ES-I3 (cell line): Measurements from ENCODE around the gene KNTC1.
A peak's percentile ranks its signal among the peaks of the same experiment; 100 is the strongest.
"Not testable (repeated sequence)": the region's sequence is repeated elsewhere in the genome, so short reads cannot be mapped to it uniquely, and the experiment has no call there.

ENCODE experiments used
- H3K36me3 ChIP-seq: 2 replicates; pipeline ENCODE4 v1.6.1; 2013; ENCODE audit warnings: mild to moderate bottlenecking, low read length, control low read depth, moderate library complexity; ENCODE audit not compliant: insufficient read depth
- H3K4me1 ChIP-seq: 2 replicates; pipeline ENCODE4 v1.6.1; 2013; ENCODE audit warnings: mild to moderate bottlenecking, control low read depth, low read length; ENCODE audit not compliant: insufficient read depth
- H3K9ac ChIP-seq: 2 replicates; pipeline ENCODE4 v1.6.1; 2013; ENCODE audit warnings: low read depth, mild to moderate bottlenecking, low read length, moderate library complexity
- H3K9me3 ChIP-seq: 2 replicates; pipeline ENCODE4 v1.6.1; 2013; ENCODE audit warnings: mild to moderate bottlenecking, low read length, moderate library complexity; ENCODE audit not compliant: control insufficient read depth, insufficient read depth

Gene KNTC1

DNA sequence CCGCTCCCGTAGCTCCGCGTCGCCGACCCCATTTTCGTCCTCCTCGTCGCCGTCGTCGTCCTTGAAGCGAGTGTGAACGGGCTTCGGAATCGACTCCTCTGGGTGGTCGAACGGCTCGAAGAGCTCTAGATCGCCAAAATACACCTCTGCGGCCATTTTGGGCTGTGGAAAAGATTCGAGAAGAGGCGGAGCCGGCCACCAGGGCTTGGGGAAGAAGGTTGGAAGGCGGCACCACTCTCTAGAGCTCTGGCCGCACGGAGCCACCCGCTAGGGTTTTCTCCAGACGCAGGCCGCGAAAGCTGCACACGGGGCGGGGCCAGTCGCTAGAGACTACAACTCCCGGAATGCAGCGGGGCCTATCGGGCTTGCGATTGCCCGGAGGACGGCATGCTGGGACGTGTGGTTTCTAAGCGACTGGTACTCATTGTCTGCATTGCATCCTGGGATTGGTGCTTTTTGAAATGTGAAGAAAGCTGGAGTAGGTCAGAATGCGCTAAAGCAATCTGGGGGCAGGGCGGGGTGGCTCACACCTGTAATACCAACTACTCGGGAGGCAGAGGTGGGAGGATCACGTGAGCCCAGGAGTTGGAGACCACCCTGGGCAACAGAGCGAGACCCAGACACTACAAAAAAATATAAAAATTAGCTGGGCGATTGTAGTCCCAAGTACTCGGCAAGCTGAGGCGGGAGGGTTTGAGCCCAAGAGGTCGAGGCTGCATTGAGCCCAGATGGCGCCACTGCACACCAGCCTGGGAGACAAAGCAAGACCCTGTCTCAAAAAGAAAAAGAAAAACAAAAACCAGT, 26.2 kb upstream of the KNTC1 start, which contains the start of gene ZCCHC8:
Gene ZCCHC8, minus strand, starts transcription at position 248 of the 804 bp plus-strand sequence. Its CDS starts 92 bp downstream, at position 156.
- Histone ChIP-seq H3K36me3 (peaks cover 21% of the 10 kb centered on the region), H3K4me1 (0 out of 2 replicates have a peak, but pooled peaks cover 6% of the 10 kb centered on the region), H3K9me3 (no peaks in the 10 kb centered on the region), H3K9ac (peak within 1 kb of the TSS; percentile 94)

DNA sequence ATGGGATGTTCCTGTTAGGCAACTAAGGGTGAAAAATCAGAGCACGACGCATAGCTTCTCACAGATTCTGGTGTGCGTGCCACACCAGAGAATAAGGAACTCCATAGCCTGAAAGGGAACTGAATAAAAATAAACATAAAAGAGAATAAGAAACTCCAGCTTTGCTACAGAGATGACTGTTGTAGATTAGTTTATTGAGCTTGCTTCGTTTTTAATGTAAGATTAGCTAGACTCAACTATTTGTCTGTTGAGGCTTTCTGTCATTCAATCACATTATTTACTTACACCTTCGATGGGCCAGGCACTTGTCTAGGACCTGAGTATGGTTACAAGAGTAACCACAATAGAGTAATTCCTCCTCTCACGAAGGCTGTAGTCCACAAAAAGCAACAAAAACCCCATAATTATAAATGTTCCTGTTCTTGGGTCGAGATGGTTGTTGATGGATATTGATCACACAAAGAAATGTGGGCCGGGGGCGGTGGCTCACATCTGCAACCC, 25.5 kb upstream of the KNTC1 start:
- H3K9ac ChIP-seq: peak overlapping the region; percentile 94; the same call in 1 of the 2 replicates
- 0 out of 2 replicates have a peak, but pooled peaks cover 6% of the 10 kb centered on the region for H3K4me1 ChIP-seq
- H3K9me3 ChIP-seq: no peaks in the 10 kb centered on the region
- peaks cover 25% of the 10 kb centered on the region for H3K36me3 ChIP-seq

DNA sequence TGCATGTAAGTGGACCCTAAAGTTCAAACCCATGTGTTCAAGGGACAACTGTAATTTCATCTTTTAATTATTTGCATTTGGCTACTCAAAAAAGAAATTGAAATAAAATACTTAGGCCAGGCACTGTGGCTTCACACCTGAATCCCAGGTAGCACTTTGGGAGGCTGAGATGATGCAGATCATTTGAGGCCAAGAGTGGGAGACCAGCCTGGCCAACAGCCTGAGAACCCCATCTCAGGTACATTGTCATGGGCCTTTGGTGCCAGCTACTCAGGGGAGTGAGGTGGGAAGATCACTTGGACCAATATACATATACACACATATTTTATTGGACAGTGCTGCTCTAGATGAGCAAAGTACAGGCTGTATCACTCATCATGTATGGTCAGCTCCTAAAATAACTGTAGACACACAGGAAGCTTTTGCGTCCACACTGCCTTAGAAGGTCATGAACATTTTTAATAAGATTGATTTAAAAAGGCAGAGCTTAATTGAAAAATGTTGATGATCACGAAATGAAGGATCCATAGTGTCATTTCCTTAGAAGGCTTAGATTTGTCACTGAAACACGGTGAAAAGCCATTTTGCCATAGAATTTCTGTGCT, 23.8 kb upstream of the KNTC1 start:
- Histone ChIP-seq H3K36me3 (peaks cover 35% of the 10 kb centered on the region), H3K9me3 (no peaks in the 10 kb centered on the region), H3K9ac (no peak overlapping the region), H3K4me1 (0 out of 2 replicates have a peak, but pooled peaks cover 2% of the 10 kb centered on the region)

DNA sequence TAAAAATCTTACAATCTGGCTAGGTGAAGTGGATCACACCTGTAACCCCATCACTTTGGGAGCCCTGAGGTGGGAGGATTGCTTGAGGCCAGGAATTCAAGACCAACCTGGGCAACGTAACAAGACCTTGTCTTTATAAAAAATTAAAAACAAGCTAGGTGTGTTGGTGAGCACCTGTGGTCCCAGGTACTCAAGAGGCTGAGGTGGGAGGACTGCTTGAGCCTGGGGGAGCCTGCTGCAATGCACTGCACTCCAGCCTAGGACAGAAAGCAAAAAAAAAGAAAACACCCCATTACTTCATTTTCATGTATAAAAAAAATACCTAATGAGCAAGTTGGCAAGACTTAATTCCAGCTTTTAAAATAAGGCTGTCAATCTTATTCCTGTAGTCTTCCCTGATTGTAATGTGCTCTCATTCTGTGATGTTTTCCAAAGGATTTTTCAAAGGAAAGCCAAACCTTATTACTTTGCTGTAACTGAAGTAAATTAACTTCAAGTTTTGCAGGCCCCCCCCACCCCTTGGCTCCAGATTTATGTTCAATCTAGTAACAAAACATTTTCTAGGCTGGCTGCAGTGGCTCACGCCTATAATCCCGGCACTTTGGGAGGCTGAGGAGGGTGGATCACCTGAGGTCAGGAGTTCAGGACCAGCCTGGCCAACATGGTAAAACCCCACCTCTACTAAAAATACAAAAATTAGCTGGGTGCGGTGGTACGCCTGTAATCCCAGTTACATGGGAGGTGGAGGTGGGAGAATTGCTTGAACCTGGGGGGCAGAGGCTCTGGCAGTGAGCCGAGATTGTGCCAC, 23.1 kb upstream of the KNTC1 start:
- peaks cover 42% of the 10 kb centered on the region for H3K36me3 ChIP-seq

DNA sequence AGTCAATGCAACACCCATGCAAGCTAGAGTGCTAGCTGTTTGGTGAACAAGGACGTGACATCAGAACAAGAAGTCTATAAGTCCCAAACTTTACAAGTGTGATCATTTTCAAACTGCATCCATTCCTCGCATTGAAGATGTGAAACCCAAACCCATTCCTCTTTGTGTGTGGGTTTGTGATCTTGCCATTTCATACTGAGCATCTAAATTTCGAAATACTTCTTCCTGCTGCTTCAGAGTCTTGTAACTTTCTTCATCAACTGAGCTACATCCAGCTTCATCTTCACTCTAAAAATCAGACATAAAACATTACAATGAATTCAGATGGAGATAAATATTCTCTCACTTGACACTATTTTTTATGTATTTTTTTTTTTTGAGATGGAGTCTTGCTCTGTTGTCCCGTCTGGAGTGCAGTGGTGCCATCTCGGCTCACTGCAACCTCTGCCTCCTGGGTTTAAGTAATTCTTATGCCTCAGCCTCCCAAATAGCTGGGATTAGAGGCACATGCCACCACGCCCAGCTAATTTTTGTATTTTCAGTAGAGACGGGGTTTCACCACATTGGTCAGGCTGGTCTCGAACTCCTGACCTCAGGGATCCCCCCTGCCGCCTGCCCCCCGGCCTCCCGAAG, 21.5 kb upstream of the KNTC1 start:
- Histone ChIP-seq H3K4me1 (no peaks in the 10 kb centered on the region), H3K9me3 (no peaks in the 10 kb centered on the region), H3K36me3 (peaks cover 58% of the 10 kb centered on the region), H3K9ac (no peak overlapping the region)

More for the DNA sequence above, 23.1 kb upstream of the KNTC1 start:
- no peaks in the 10 kb centered on the region for H3K4me1 ChIP-seq
- H3K9ac ChIP-seq: no peak overlapping the region
- no peaks in the 10 kb centered on the region for H3K9me3 ChIP-seq

DNA sequence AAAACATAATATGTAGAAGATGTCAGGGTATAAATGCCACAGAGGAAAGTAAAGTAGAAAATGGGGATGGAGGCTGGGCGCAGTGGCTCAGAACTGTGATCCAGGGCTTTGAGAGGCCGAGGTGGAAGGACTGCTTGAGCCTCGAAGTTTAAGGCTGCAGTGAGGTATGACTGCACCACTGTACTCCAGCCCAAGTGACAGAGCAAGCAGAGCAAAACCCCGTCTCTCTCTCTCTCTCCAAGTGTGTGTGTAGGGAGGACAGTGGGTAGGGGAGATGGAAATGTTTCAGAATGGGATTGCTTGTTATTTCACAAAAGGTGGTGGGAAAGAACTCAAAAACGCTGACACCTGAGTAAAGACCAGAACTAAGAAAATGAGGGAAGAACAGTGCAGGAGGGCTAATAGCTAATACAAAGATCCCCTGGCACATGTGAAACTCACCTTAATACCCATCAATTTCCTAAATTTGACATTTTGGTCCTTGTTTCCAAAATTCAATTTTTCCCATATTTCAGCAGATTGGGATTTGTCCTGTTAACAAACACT, 20.6 kb upstream of the KNTC1 start:
- Histone ChIP-seq H3K36me3 (peaks cover 65% of the 10 kb centered on the region), H3K9me3 (no peaks in the 10 kb centered on the region), H3K4me1 (no peaks in the 10 kb centered on the region), H3K9ac (no peak overlapping the region)

DNA sequence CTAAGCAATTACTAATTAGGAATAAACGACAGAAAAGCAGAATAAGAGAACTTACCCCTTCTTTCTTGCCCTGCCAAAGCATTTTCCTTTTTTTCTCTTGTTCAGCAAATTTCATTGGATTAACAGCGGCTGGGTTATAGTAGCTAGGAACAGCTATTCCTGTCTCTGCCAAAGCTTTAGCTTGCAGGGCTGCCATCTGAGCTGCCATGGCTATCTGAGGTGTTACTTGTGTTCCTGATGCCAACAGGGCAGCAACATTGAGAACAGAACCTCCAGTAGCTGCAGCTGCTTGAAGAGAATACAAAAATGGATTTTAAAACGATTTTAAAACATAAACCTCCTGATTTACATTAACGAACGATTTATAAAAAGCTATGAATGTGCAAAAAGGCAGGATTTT, 18.9 kb upstream of the KNTC1 start:
- Histone ChIP-seq H3K4me1 (no peaks in the 10 kb centered on the region), H3K36me3 (peaks cover 73% of the 10 kb centered on the region), H3K9ac (no peak overlapping the region), H3K9me3 (no peaks in the 10 kb centered on the region)

DNA sequence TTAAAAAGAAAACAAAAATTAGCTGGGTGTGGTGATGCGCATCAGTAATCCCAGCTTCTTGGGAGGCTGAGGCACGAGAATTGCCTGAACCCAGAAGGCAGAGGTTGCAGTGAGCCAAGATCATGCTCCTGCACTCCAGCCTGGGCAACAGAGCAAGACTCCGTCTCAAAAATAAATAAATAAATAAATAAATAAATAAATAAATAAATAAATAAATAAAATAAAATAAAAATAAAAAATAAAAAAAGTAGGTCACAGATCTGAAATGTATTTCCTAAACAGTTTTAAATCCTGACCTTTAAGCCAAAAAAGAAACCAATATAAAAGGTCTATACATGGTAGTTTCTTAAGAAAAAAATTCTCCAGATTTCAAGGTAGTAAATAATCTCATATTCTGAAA, 14.0 kb upstream of the KNTC1 start:
- not testable (repeated sequence) for H3K4me1 ChIP-seq, H3K9ac ChIP-seq, H3K9me3 ChIP-seq
- peaks cover 71% of the 10 kb centered on the region for H3K36me3 ChIP-seq

DNA sequence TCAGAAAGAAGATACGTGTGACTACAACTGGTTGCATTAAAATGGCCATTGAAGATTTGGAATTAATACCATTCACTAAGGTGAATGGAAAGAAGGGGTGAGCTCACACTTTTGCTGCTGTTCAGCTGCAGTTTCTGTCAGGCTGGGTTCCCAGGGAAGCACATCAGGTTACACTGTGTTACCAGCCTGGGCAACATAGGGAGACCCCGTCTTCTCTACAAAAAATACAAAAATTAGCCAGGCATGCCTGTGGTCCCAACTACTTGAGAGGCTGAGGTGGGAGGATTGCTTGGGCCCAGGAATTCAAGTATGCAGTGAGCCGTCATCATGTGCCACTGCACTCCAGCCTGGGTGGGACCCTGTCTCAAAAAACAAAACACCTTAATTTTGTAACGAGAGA, 13.4 kb upstream of the KNTC1 start:
- Histone ChIP-seq H3K36me3 (peaks cover 68% of the 10 kb centered on the region), H3K9me3 (no peaks in the 10 kb centered on the region), H3K9ac (no peak overlapping the region), H3K4me1 (no peaks in the 10 kb centered on the region)

DNA sequence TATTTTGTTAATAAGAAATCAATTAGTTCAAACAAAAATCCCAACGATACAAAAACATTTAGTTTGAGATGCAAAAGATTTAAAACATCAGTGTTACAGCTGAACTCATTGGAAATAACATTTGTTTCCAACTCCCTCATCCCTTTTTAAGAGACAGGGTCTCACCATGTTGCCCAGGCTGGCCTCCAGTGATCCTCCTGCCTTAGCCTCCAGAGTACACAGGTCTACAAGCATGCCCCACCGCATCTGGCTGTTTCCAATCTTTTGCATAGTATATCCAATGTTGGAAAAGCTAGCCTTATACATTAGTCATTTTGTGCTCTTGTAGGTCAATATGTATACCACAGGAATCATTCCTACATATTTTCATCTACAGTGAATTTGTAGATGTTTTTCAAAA, 11.8 kb upstream of the KNTC1 start:
- H3K9me3 ChIP-seq: no peaks in the 10 kb centered on the region
- H3K36me3 ChIP-seq: peaks cover 63% of the 10 kb centered on the region
- H3K4me1 ChIP-seq: no peaks in the 10 kb centered on the region
- H3K9ac ChIP-seq: no peak overlapping the region

DNA sequence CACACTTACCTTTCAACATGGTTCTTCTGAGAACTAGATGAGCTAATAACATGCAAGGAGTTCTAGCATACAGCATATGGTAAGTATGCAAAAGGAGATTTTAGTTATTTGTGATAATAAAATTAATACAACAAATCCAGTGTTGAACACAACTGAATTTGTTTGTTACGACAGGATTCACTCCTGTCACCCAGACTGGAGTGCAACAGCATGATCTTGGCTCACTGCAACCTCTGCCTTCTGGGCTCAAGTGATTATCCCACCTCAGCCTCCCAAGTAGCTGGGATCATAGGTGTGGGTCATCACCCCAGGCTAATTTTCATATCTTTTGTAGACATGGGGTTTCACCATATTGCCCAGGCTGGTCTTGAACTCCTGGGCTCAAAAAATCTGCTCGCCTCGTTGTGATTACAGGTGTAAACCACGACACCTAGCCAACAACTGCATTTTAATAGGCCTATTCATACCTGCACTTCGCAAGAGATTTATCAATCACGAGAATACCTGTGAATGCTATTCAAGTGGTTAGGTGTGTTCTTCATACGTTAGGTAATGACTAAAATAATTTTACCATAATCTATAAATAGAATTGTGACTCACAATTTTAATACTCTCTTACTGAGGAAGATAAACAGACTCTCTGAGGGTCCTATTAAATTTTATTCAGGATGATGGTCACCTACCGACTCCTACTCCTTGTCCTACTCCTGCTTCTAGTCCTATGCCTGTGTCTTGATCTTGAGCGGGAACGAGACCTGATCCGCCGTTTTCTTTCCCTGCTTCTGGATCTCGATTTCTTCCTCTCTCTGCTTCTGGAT, 10.3 kb upstream of the KNTC1 start:
- peaks cover 66% of the 10 kb centered on the region for H3K36me3 ChIP-seq

DNA sequence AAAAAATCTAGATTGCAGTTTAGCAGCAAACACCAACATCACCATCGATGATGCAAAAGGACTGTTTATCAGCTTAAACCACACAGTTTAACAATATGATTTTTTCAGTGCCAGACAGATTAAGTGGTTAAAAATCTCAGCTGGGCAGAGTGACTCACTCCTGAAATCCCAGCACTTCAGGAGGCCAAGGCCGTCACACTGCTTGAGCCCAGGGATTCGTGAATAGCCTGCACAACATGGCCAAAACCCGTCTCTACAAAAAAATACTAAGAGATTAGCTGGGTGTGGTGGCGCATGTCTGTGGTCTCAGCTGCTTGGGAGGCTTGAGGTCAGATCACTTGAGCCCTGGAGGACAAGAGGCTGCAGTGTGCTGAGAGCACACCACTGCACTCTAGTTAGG, 9.2 kb upstream of the KNTC1 start:
- Histone ChIP-seq H3K4me1 (no peaks in the 10 kb centered on the region), H3K9me3 (no peaks in the 10 kb centered on the region), H3K36me3 (peaks cover 64% of the 10 kb centered on the region), H3K9ac (no peak overlapping the region)

More for the DNA sequence above, 10.3 kb upstream of the KNTC1 start:
- H3K9ac ChIP-seq: no peak overlapping the region
- H3K9me3 ChIP-seq: no peaks in the 10 kb centered on the region
- no peaks in the 10 kb centered on the region for H3K4me1 ChIP-seq

DNA sequence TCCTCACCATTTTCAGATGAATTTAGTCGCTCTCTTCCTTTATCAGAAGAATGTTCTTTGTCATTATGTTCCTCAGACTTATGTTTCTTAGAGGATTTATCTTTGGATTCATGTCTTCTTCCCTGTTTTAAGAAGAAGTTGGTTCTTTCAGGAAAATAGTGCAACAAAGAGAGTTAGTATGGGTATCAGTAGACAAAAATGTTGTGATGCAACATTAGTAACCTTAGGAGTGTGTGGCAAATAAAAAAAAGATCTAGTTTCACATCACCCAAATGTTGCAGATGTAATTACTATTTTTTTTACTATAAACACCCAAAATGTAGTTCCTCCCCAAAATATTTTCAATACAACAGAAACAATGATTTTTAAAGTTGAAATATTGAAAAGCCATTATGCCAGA, 8.1 kb upstream of the KNTC1 start:
- H3K9ac ChIP-seq: no peak overlapping the region
- peaks cover 59% of the 10 kb centered on the region for H3K36me3 ChIP-seq
- no peaks in the 10 kb centered on the region for H3K9me3 ChIP-seq
- peaks cover 2% of the 10 kb centered on the region; the same call in 1 of the 2 replicates for H3K4me1 ChIP-seq
